Measurements from ENCODE around the gene B4GALNT3.
A peak's percentile ranks its signal among the peaks of the same experiment; 100 is the strongest.

The B4GALNT3 gene

DNA sequence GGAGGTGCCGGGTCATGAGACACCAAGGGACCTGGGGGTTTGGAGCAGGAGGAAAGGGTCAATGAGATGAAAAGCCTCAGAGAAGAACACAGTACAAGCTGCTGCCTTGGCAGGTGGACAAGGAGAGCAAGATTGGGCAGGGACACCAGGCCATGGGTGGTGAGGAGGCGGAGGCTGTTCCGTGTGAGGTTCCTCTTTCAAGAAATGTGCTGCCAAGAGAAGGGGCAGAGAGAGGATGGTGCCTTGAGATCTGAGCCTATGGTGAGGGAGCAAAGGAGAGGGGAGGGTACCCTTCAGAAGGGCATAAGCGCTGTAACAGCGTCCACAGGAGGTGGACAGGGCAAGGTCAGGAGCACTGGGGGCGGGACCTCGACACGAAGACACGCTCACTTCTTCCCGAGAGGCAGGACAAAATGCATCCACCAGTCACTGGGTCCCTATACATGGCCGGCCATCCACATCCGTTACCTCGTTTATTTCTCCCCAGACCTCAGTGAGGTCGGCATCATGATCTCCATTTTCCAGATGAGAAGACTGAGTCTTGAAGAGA, 100.2 kb downstream of the B4GALNT3 start:
- no peak for DNase-seq (ENCODE audit: low read depth)

DNA sequence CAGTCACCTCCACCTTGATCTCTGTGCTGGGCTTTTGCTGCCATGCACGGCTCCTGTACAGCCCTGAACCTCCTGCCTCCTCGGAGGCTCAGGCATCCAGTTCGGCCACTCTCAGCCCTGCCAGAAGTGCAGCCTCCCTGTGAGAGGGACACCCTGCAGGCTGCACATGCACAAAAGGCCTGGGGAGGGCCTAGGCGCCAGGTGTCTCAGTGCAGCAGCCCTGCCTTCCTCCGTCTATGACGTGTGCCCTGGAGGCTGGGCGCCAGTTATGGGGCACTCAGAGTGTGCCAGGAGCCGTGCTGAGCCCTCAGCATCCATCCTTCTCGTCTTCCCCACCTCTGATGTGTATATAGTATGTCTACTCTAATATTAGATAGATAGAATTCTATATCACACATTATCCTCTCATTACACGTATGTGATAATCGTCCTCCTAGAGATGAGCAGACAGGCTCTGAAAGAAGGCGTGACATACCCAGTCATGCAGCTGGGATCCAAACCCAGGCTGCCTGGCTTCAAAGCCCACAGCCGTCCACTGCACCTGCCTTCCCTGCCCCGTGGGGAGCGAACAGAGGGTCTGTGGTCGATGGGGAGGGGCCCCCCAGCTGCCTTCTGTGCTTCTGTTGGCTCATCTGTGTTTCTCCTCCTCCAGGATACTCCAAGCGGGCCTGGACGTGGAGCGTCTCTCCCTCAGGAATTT, 101.1 kb downstream of the B4GALNT3 start:
- DNase-seq (ENCODE audit: low read depth) = no peak

DNA sequence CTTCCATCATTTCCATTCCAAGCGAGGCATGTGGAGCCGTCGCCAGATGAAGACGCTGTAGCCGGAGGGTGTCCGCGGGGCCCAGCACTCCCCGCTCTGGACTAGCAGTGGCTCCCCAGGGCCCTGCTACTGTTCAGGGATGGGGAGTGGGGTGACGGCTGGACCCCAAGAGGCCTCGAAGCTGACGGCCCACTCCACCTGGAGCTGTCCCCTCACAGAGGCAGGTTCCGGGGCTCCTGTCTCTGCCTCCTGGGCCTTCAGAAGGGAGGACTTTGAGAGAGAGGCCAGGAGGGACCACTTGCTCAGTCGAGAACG, 101.6 kb downstream of the B4GALNT3 start:
- no peak for DNase-seq (ENCODE audit: low read depth)

DNA sequence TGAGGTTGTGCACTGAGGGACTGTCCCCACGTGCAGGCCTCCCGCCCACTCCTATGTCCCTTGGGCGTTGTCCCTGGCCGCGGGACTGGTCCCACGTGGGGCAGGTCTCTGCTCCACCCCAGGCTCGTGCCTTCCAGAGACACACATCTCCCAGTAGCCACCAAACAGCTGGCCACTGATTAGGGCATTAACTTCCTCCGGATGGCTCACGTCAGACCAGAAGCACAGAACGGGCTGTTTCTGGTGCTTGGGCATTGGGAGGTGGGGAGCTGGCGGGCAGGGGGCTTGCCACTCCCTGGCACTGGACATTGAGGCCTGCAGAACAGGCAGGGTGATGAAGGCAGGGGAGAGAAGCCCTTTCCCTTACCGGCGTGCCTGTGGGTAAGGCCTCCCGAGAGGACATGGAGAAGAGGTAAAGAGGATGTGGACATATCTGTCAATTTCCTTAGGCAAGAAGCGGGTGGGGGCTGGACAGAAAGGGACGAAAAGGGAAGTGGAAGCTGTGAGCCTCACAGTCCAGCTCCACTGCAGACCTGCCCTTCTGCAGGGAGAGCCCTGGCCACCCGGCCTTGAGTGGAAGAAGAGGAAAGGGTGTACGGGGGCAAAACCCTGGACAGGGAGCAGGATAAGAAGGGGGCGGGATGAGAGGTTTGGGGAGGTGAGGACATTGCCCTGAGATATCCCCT, 102.3 kb downstream of the B4GALNT3 start:
- DNase-seq (ENCODE audit: low read depth) = no peak

DNA sequence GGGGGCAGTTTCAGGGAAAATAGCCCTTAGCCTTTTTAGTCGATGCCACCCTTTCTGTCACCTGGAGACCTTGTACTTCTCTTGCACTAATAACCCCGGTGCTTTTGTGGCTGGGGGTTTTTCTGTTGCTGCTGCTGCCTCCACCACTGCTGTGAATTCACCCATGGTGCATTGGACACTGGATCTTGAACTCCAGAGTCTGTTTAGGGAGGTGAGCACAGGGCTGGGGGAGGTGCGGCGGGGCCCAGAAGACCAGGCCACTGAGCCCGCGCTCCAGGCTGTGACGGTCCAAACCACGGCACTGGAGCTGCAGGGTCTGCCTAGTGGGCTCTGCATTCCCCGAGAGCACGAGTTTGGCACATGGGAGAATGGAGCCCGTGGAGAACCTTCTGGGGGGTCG, 102.9 kb downstream of the B4GALNT3 start:
- no peak for DNase-seq (ENCODE audit: low read depth)

DNA sequence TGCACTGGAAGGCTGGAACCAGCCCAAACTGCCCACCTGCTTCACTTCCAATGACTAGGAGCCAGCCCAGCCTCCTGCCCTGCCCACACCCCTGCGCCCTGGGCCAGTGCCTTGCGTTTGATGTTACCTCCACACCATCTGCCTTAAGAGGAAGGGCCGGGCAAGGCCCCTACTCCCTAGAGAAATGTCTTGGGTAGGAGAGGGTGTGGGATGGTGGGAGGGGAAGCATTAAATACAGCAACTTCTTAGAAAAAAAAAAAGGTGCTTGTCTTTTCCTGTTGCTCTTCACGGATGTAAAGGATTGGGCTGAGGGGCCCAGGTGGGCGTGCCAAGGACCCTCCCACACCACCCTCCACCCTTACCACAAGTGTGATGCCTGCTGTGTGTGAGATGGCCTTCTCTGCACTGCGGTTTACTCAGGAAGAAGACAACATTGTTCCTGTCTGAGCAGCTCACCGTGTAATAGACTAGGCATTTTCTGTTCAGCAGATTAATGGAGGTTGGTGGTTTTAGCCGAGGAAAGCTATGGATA, 103.6 kb downstream of the B4GALNT3 start:
- DNase-seq (ENCODE audit: low read depth) = peak; percentile 34

DNA sequence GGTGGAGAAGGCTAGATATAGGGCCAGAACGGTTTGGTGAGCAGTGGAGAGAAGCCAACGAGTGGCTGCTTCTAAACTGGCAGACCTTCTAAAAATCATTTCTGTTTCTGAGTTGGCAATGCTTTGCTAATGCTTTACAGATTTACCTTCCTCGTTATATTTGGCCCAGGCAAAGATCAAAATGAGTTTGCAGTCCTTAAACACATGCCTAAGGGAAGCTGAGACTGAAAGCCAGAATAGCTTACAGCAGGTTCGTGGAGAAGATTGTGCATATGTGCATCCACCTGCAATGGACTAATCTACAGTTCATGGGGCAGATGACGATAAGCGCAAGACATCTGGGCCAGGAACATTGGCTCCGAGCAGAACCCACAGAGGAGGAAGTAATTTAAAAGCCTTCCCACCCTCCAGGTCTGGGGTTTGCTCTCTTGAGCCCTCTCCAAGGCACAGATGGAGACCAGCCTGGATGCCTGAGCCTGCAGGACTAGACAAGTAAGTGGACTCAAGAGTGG, 104.1 kb downstream of the B4GALNT3 start:
- no peak for DNase-seq (ENCODE audit: low read depth)

DNA sequence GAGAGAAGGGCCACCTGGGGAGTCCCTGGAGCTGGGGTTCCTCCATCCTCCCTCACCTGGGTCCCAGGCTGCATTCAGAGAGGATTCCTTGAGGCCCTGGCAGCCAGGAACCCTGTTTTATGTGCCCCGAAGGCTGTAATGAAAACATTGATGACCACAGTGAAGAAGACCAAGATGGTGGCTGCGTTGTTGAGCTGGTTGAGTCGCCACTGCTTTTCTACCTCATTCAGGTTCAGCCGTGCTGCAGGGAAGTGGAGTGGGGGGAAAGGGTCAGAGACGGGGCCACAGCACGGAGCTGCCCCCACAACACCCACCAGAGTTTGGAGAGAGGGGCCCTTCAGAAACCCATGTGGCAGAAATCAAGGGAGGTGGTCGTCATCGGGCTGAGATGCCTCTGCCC, 105.4 kb downstream of the B4GALNT3 start:
- DNase-seq (ENCODE audit: low read depth) = no peak

DNA sequence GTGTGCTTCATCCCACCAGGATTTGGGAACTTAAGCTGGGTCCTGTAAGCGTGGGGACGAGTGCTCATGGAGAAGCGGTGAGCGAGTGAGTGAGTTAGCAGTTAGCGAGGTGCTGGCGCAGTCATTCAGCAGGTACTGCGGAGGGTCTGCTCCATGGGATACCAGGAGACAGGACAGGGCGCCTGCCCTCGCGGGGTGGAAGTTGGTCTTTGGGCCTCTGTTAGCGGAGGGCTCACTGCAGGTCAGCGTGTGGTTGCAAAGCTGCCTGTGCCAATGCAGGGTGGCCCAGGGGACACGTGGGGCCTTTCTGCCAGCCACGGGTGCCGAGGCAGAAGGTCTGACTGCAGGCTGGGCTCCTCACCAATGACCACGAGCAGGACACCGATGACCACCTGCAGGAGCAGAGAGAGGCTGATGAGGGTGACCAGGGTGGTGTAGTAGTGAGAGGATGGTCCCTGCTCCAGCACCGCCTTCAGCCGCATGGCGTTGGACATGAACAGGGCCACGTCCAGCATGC, 105.9 kb downstream of the B4GALNT3 start:
- no peak for DNase-seq (ENCODE audit: low read depth)

DNA sequence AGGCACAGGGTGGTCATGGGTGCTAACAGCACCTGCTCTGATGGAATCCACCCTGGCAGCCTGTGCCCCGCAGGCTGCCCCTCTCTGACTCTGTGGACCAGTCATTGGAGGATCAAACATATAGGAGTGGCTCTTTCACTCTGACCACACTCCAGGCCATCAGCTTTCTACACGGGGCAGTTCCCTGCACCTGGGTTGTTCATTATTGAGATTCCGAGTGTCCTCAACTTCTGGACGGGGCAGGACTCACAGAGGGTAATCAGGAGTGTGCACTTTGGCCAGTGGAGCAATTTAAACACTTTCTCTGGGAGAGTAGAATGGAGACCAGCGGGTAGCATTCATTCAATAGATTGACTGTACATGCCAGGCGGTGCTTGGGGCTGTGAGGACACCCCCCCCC, 108.7 kb downstream of the B4GALNT3 start:
- no peak for DNase-seq (ENCODE audit: low read depth)

DNA sequence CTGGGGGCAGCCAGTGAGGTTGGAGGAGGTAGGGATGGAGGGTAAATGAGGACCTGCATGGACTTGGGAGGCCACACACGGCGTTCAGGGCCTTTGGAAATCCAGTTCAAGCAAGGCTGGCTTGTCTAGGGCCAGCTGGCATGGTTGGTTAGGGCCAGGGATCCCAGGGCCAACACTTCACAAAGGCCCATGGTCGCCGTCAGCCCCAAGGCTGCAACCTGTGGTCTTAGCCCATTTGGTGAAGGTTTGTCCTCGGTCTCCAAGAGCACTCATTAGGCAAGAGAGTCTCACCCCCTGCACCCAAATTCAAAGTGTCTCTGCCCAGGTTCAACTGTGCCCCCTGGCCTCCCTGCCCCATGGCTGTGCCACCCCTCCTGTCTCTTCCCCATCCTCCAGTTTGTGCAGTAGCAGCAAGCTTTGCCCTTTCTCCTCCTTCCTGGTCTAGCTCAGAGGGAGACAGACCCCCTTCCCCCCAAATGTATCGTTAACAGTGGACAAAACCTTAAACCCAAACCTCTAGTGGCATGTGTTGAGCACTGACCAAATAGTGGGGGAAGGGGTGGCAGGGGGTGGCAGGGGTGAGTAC, 109.4 kb downstream of the B4GALNT3 start:
- no peak for DNase-seq (ENCODE audit: low read depth)

DNA sequence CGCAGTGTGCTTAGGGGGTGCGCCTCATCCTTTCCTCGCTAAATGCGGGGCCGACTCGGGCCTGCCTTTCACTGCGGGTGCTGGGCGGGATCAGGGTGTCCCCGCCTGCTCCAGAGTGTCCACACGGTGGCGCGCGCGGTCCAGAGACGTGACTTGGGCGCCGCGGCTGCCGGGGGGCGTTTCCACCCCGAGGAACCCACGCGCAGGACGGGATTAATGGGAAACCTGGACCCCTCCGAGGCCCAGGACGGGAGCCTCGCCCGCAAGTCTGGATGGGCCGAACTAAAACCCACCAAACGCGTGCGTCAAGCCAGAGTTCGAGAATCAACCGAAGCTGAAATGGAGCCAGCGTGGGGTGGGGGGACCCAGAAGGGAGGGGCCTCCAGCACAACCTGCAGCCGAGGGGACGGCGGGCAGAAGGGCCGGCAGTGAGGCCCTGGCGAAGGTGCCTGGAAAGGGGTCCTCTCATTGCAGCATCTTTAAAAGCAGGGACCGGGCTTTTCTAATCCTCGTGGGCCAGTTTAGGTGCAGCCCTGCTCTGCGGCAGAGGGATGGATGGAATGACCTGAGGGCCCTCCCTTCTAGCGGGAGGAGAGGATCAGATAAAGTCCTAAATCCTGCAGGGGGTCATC, 110.2 kb downstream of the B4GALNT3 start:
- peak; percentile 78 for DNase-seq (ENCODE audit: low read depth)

DNA sequence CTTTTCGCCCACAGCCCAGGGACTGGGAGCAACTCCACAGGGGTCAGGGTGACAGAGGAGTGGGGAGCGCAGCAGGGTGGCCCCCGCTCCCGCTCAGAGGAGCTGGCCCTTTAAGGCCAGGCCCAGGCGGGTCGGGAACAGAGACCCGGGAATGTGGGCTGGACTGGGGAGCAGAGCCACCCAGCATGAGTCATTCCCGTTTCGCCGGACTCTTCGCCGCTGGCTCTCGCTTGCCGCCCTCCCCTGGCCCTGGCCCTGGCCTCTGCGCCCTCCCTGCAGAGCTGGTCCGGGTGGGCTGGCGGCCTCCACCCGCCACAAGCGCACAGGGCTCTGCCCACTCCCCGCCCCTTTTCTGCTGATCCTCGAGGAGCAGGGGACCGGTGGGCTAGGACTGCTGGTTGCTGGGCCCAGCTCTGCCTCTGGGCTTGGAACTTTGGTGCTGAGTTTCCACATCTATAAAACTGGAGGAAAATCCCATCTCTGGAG, 110.7 kb downstream of the B4GALNT3 start:
- DNase-seq (ENCODE audit: low read depth) = no peak

DNA sequence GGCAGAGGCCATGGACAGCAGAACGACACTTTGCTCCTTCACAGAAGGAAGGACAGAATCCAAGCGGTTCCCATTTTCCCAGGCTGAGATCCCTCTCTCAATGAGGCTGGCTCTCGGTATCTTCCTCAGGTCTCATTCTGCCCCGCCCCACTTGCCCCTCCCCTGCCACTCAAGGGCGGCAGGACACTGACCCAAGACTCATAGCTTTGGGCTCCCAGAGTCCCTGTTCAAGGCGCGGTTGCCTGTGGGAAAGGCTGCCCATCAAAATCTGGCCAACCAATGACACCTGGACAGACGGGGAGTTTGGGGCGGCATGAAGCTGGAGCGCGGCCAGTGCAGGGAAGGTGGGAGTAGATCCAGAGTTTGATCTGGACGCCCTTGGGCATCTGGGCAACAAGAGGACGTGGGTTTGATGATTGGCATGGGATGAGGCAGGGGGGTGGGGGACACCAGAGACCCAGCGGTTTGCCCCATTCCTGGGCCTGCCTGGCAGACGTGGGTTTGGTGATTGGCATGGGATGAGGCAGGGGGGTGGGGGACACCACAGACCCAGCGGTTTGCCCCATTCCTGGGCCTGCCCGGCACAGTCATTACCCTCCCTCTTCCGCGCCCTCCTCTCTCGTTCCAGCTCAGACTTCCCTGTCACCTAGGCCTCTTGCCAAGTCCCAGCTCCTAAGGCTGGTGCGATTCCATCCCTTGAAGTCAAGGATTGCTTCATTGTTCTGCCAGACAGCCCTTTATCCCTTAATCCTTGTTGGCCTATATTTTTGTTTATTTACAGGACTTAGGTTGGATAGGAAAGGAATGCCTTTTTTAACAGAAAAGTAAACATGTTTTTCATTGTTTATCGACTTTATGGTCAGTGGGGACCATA, 111.4 kb downstream of the B4GALNT3 start:
- DNase-seq (ENCODE audit: low read depth) = no peak

DNA sequence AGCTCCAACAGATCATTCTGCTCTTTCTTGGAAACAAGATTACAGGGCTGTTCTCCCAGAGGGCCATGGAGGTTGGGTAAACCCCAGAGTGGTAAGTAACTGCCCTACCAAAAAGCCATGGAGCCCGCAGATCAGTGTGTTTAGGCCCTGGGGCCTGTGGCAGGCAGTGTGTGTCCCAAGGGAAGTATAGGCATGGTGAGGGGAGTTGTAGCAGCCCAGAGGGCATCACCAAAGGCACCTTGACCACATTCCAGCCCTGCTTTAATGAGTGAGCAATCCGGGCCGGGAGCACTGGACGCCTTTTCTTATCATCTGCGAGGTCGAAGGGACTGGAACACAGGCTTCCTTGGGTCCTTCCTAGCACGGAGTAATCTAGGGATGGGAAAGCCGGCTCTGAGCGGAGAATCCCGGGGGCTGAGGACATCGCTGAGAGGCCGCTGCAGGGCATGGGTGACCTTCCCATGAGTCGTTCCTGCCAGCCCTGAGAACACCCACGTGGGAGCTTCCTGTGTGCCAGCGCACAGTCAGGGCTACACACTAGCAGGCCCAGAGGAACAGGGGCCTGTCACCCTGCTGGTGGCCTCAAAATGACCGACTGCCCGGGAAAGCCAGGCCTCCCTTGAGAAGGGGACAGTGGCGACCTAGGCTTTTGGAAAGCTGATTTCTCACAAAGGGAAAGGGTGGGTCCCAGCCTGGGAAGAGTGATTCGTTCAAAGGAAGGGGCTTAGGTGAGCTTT, 112.2 kb downstream of the B4GALNT3 start:
- no peak for DNase-seq (ENCODE audit: low read depth)

DNA sequence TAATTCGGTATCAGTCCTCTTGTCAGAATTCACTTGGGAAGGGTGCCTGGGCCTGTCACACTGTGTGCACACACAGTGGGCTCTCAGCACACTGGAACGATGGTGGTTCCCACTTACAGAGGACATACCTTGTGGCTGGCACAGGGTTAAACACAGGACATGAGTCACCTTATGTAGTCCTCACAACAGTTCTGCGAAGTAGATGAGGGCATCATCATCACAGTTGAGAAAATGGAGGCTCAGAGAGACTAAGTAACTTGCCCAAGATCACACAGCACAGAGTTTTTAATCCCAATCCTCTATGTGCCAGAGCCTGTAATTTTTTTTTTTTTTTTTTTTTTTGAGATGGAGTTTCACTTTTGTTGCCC, 112.8 kb downstream of the B4GALNT3 start:
- no peak for DNase-seq (ENCODE audit: low read depth)

DNA sequence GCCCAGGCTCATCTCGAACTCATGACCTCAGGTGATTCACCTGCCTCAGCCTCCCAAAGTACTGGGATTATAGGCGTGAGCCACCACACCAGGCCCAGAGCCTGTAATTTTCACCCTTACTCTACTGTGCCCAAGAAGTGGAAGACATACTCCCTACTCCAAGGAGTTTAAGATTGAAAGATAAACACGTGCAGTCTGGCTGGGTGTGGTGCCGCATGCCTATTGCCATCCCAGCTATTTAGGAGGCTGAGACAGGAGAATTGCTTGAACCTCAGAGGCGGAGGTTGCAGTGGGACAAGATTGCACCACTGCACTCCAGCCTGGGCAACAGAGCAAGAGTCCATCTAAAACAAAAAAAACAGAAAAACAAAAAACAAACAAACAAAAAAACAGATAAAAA, 113.5 kb downstream of the B4GALNT3 start:
- DNase-seq (ENCODE audit: low read depth) = no peak

DNA sequence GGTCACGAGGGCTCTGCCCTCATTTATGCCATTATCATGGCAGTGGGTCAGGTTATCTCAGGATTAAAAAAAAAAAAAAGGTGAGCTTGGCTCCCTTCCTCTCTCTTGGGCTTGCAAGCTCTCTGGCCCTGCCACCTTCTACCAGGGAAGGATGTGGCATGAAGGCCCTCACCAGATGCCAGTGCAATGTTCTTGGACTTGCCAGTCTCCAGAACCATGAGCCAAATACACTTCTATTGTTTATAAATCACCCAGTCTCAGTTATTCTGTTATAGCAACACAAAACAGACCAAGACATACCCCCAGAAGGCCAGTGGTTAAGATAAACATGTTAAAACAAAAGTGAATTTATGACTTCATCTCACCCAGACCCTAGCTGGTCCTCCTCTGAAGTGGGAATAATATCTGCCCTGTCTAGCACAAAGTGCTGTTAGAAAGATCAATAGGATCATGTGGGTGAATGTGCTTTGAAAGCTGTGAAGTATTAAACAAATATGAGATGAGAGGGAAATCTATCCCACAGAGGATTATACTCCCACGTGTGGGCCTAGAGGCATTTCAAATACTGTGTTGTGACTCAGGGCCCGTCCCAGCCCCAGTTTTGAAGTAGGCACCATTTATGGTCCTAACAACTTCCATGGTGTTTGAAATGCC, 114.9 kb downstream of the B4GALNT3 start:
- no peak for DNase-seq (ENCODE audit: low read depth)

DNA sequence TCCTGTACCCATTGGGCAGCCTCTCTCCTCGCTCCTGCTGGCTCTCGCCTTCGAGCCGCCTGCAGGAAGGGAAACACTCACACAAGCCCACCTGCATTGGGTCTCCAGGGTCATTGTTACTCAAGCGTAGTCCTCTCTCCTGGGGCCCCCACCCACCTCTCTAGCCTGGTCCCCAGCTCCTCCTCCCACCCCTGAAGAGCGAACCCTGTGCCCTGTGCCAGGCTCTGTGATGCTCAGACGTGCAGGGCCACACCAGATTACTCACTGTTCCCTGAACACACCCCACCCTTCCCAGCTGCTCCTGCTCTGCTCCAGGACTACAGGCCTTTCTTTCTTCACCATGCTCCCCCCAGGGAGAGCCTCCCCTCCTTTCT, 115.4 kb downstream of the B4GALNT3 start:
- no peak for DNase-seq (ENCODE audit: low read depth)
